GM21381 (cell line): ENCODE measurements around the gene TMEM174.

Experiments used
- ATAC-seq: cut with Tn5 transposase; IDR thresholded peaks from one replicate; pipeline ENCODE4 v1.9.1; 2021; ENCODE audit warnings: mild to moderate bottlenecking, moderate library complexity; ENCODE audit not compliant: unreplicated experiment

Gene TMEM174

GRCh38 chr5:73172951-73173350 lies at the start of gene TMEM174:
Gene TMEM174, plus strand, starts transcription at chr5:73173193. Its CDS starts 51 bp downstream, at chr5:73173244.
- no peak for ATAC-seq

- ATAC-seq, result no peak
These were observed 47.7 kb upstream of the TMEM174 start for GRCh38 chr5:73125289-73125688.

- no peak for ATAC-seq
These were observed 46.6 kb upstream of the TMEM174 start for GRCh38 chr5:73126381-73126780.

GRCh38 chr5:73126957-73127356 lies 46.0 kb upstream of the TMEM174 start:
- ATAC-seq, result no peak

- ATAC-seq, result no peak
These were observed 43.9 kb upstream of the TMEM174 start for GRCh38 chr5:73129143-73129542.

- no peak for ATAC-seq
These were observed 42.2 kb upstream of the TMEM174 start for GRCh38 chr5:73130811-73131210.

GRCh38 chr5:73131711-73132425 lies 41.1 kb upstream of the TMEM174 start:
- no peak for ATAC-seq

- ATAC-seq, result no peak
These were observed 40.2 kb upstream of the TMEM174 start for GRCh38 chr5:73132759-73133158.

- no peak for ATAC-seq
These were observed 38.0 kb upstream of the TMEM174 start for GRCh38 chr5:73135021-73135420.

- ATAC-seq, result no peak
These were observed 37.5 kb upstream of the TMEM174 start for GRCh38 chr5:73135429-73136054.

- no peak for ATAC-seq
These were observed 36.9 kb upstream of the TMEM174 start for GRCh38 chr5:73136055-73136562.

GRCh38 chr5:73137563-73138530 lies 35.1 kb upstream of the TMEM174 start:
- ATAC-seq, result no peak

GRCh38 chr5:73139485-73139884 lies 33.5 kb upstream of the TMEM174 start:
- no peak for ATAC-seq

GRCh38 chr5:73140801-73141200 lies 32.2 kb upstream of the TMEM174 start:
- ATAC-seq, result no peak

GRCh38 chr5:73142035-73142434 lies 31.0 kb upstream of the TMEM174 start:
- ATAC-seq, result no peak

- ATAC-seq, result no peak
These were observed 29.3 kb upstream of the TMEM174 start for GRCh38 chr5:73143716-73144115.

GRCh38 chr5:73149540-73149939 lies 23.5 kb upstream of the TMEM174 start:
- no peak for ATAC-seq

GRCh38 chr5:73150876-73151275 lies 22.1 kb upstream of the TMEM174 start:
- no peak for ATAC-seq

GRCh38 chr5:73151766-73152410 lies 21.1 kb upstream of the TMEM174 start:
- ATAC-seq, result no peak
